Mucosa of rectum (tissue), 2 donors: Measurements from ENCODE around the gene SET.

ENCODE experiments used
- H3K27ac ChIP-seq, 2 donors: one replicate each; pipeline ENCODE4 v1.7.0; 2013; ENCODE audit warnings: inconsistent platforms in 2 of 2, low read depth in 2 of 2, low read length in 2 of 2
- H3K27me3 ChIP-seq, 2 donors: one replicate each; pipeline ENCODE4 v1.7.0; 2013; ENCODE audit warnings: low read length in 2 of 2; ENCODE audit not compliant: control insufficient read depth in 2 of 2, insufficient read depth in 2 of 2
- H3K36me3 ChIP-seq, 2 donors: one replicate each; pipeline ENCODE4 v1.7.0; 2013; ENCODE audit warnings: low read length in 2 of 2; ENCODE audit not compliant: control insufficient read depth in 2 of 2, insufficient read depth in 2 of 2
- H3K4me1 ChIP-seq, 2 donors: one replicate each; pipeline ENCODE4 v1.7.0; 2013; ENCODE audit warnings: low read length in 2 of 2, mild to moderate bottlenecking in 1 of 2; ENCODE audit not compliant: control insufficient read depth in 2 of 2, insufficient read depth in 2 of 2
- H3K4me3 ChIP-seq, 2 donors: one replicate each; pipeline ENCODE4 v1.7.0; 2013; ENCODE audit warnings: low read length in 2 of 2
- H3K9ac ChIP-seq, 2 donors: one replicate each; pipeline ENCODE4 v1.7.0; 2013; ENCODE audit warnings: low read length in 2 of 2, low read depth in 1 of 2, mild to moderate bottlenecking in 1 of 2
- H3K9me3 ChIP-seq, 2 donors: one replicate each; pipeline ENCODE4 v1.7.0; 2013; ENCODE audit warnings: low read length in 2 of 2; ENCODE audit not compliant: control insufficient read depth in 2 of 2
- donor health status: healthy.
- donor health status: Normal muscosa, but diverticular disease.

Gene SET

GRCh38 chr9:128712451-128713410 lies 23.7 kb downstream of the SET start:
- Histone ChIP-seq H3K27ac (no peak overlapping the region), H3K9me3 (no peaks in the 10 kb centered on the region), H3K27me3 (no peaks in the 10 kb centered on the region), H3K4me1 (no peaks in the 10 kb centered on the region), H3K36me3 (no peaks in the 10 kb centered on the region), H3K4me3 (no peak overlapping the region), H3K9ac (no peak overlapping the region)

GRCh38 chr9:128713411-128713780 lies 24.4 kb downstream of the SET start:
- Histone ChIP-seq H3K9me3 (no peaks in the 10 kb centered on the region), H3K27me3 (no peaks in the 10 kb centered on the region), H3K9ac (no peak overlapping the region), H3K4me1 (no peaks in the 10 kb centered on the region), H3K36me3 (no peaks in the 10 kb centered on the region), H3K27ac (no peak overlapping the region), H3K4me3 (no peak overlapping the region)

- no peaks in the 10 kb centered on the region for H3K36me3 ChIP-seq
- no peak overlapping the region for H3K27ac ChIP-seq
- no peak overlapping the region for H3K9ac ChIP-seq
- no peaks in the 10 kb centered on the region for H3K9me3 ChIP-seq
- no peaks in the 10 kb centered on the region for H3K27me3 ChIP-seq
- no peak overlapping the region for H3K4me3 ChIP-seq
- no peaks in the 10 kb centered on the region for H3K4me1 ChIP-seq
Measured at GRCh38 chr9:128713941-128714573, 25.0 kb downstream of the SET start.

GRCh38 chr9:128714586-128715435 lies 25.8 kb downstream of the SET start:
- H3K27me3 ChIP-seq, result no peaks in the 10 kb centered on the region
- H3K9ac ChIP-seq, result no peak overlapping the region
- H3K27ac ChIP-seq, result no peak overlapping the region
- H3K9me3 ChIP-seq, result no peaks in the 10 kb centered on the region
- no peak overlapping the region for H3K4me3 ChIP-seq
- no peaks in the 10 kb centered on the region for H3K36me3 ChIP-seq
- peaks cover 3 to 5% of the 10 kb centered on the region in 2 donors for H3K4me1 ChIP-seq

- Histone ChIP-seq H3K4me1 (peaks cover 3 to 6% of the 10 kb centered on the region in 2 donors), H3K36me3 (peaks cover 0 to under 1% of the 10 kb centered on the region in 2 donors), H3K27me3 (no peaks in the 10 kb centered on the region), H3K9me3 (no peaks in the 10 kb centered on the region), H3K9ac (no peak overlapping the region), H3K27ac (no peak overlapping the region), H3K4me3 (no peak overlapping the region)
Measured at GRCh38 chr9:128715436-128715750, 26.4 kb downstream of the SET start.

- Histone ChIP-seq H3K4me1 (peaks cover 3 to 6% of the 10 kb centered on the region in 2 donors), H3K36me3 (peaks cover 7 to 13% of the 10 kb centered on the region in 2 donors), H3K4me3 (no peak overlapping the region), H3K9me3 (no peaks in the 10 kb centered on the region), H3K9ac (no peak overlapping the region), H3K27ac (no peak overlapping the region), H3K27me3 (no peaks in the 10 kb centered on the region)
Measured at GRCh38 chr9:128716581-128717254, 27.7 kb downstream of the SET start.

GRCh38 chr9:128718047-128718446 lies 29.0 kb downstream of the SET start:
- Histone ChIP-seq H3K9me3 (no peaks in the 10 kb centered on the region), H3K27me3 (no peaks in the 10 kb centered on the region), H3K9ac (no peak overlapping the region), H3K36me3 (peaks cover 9 to 15% of the 10 kb centered on the region in 2 donors), H3K27ac (no peak overlapping the region), H3K4me3 (no peak overlapping the region), H3K4me1 (peaks cover 6 to 10% of the 10 kb centered on the region in 2 donors)

GRCh38 chr9:128718475-128718874 lies 29.5 kb downstream of the SET start:
- H3K4me1 ChIP-seq, result peaks cover 11 to 14% of the 10 kb centered on the region in 2 donors
- no peak overlapping the region for H3K27ac ChIP-seq
- H3K36me3 ChIP-seq, result peaks cover 9 to 15% of the 10 kb centered on the region in 2 donors
- no peak overlapping the region for H3K4me3 ChIP-seq
- H3K27me3 ChIP-seq, result no peaks in the 10 kb centered on the region
- H3K9ac ChIP-seq, result no peak overlapping the region
- no peaks in the 10 kb centered on the region for H3K9me3 ChIP-seq

- H3K4me1 ChIP-seq, result peaks cover 18 to 21% of the 10 kb centered on the region in 2 donors
- H3K4me3 ChIP-seq, result no peak overlapping the region
- peak overlapping the region in 1 of 2 donors; percentile 50 for H3K9ac ChIP-seq
- no peaks in the 10 kb centered on the region for H3K27me3 ChIP-seq
- H3K9me3 ChIP-seq, result no peaks in the 10 kb centered on the region
- H3K27ac ChIP-seq, result peak overlapping the region; percentile 72 to 87
- H3K36me3 ChIP-seq, result peaks cover 9 to 15% of the 10 kb centered on the region in 2 donors
Measured at GRCh38 chr9:128719919-128720605, 31.0 kb downstream of the SET start.
